HS-27A (cell line): Measurements from ENCODE around the gene UBE3C.
"Not testable (repeated sequence)": the region's sequence is repeated elsewhere in the genome, so short reads cannot be mapped to it uniquely, and the experiment has no call there.

ENCODE experiments used
- DNase-seq: peaks from one replicate; pipeline ENCODE4 v3.0.0-alpha.2; 2012; ENCODE audit warnings: low read depth, missing footprints

Gene UBE3C

GRCh38 chr7:157130849-157131248, 7.9 kb upstream of the UBE3C start:
- not testable (repeated sequence) for DNase-seq

DNA sequence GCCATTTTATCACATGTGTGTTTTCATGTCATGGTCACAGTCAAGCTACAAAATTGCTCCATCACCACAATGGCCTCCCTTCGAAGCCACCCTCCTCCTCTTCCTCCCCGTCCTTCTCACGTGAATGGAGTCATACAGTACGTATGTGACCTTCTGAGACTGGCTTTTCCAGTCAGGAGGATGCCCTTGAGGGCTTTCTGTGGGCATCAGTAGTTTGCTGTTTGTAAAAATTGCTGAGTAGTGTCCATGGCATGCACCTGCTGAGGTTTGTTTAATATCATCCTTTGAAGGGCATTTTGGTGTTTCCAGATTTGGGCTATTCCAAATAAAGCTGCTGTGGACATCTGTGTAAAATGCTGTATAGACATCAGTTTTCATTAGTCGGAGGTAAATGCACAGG, 5.9 kb upstream of the UBE3C start:
- DNase-seq: no peak

DNA sequence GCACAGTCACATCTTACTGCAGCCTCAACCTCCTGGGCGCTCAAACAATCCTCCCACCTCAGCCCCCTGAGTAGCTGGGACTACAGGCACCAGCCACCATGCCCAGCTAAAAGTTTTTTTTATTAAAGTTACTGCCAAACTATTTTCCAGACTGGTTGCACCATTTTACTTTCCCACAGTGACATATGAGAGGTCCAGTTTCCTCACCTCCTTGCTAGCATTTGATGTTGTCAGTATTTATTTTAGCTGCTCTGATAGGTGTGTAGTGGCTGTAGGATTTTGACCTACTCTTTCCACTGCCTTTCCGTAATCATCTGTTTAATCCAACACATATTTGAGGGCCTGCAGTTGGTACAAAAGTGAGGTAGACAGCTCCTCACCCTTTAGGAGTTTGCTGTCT, 5.4 kb upstream of the UBE3C start:
- DNase-seq: no peak

- no peak for DNase-seq
These were observed 2.4 kb upstream of the UBE3C start for GRCh38 chr7:157136372-157136771.

GRCh38 chr7:157138101-157138423, 664 bp upstream of the UBE3C start:
- DNase-seq: no peak

- no peak for DNase-seq
These were observed 534 bp downstream of the UBE3C start for GRCh38 chr7:157139111-157139809.

- DNase-seq: no peak
These were observed 1.2 kb downstream of the UBE3C start for GRCh38 chr7:157139810-157140510.

DNA sequence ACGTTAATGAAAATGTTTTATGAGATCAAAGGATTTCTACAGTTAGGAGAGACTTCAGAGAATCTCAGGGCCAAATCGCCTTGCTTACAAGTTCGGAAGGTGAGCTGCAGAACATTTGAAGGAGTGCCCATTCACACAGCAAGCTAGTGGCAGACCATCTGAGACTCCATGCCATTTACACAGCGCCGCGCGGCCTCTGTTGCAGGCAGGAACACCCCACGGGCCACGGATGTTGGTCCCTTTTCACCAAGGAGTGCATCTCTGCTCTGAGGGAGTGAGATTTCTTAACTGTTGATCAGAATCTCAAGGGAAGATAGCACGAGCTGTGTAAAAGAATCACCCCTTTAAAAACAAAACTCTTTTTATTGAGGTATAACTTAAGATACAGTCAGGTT, 1.8 kb downstream of the UBE3C start:
- no peak for DNase-seq

DNA sequence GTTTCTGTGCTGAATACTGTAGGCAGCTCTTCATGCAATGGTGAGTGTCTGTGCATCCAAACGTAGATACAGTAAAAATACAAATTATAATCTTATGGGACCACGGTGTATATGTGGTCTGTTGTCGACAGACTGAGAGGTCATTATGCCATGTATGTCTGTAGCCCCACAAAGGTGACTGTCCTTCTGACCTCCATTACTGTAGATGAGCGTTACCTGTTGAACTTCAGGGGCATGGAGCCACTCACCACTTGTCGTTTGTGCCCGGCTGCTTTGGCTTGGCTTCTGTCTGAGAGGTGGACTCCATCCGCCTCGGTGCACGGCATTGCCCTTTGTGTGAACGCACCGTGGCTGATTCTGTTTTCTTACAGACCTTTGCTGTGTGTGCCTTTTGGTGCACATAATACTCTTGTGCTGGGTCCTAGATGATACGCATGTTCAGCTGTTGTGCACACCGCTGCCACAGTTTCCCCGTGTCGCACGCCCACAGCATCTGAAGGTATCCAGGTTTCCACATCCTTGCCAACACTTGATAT, 2.9 kb downstream of the UBE3C start:
- no peak for DNase-seq

GRCh38 chr7:157143788-157144187, 5.1 kb downstream of the UBE3C start:
- no peak for DNase-seq

GRCh38 chr7:157149317-157149716, 10.6 kb downstream of the UBE3C start:
- no peak for DNase-seq

- DNase-seq: no peak
These were observed 12.2 kb downstream of the UBE3C start for GRCh38 chr7:157150882-157151281.

DNA sequence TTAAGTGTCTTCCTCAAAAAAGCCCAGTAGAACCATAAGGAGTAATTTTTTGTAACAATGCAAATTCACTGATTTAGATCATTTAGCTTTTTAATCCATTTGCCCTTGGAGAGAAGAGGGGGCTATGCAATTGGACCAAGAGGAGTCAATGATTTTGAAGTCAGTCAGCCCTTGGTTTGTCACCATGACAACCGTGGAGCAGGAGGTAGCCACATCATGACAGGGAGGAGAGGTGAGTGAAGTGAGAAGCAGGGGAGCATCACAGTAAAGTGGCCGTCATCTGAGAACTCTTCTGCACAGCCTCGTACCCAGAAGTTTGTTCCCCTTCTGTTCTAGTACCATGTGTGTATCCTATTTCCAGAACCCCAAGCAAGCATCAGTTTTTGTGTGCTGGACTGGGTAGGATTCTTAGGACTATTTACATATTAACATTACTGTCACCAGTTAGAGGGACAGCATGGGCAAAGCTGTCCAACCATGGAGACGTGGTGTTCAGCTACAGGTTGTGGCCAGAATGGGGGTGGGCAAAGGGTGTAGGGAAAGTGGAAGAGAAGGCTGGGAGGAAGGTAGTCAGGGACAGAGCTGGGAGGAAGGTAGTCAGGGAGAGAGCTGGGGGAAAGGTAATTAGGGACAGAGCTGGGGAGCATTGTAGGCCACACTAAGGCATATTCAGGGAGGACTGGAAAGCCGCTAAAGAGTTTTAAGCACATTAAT, 13.1 kb downstream of the UBE3C start:
- no peak for DNase-seq

GRCh38 chr7:157152391-157152937, 13.7 kb downstream of the UBE3C start:
- DNase-seq: no peak

DNA sequence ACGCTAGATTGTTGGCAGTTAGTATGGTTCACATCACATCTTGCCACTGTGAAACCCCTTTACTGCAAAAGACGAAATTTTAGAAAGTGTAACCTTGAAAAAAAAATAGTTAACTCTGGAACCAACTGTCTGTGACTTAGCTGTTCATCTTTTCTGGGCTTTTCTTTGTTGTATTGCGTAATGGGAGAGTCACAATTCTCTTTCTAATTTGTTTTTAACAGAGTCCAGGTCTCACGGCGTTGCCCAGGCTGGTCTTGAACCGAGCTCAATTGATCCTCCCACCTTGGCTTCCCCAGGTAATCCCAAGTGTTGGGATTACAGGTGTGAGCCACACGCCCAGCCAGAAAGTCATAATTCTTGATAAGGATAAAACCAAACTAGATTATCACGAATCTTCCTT, 14.5 kb downstream of the UBE3C start:
- DNase-seq: no peak

DNA sequence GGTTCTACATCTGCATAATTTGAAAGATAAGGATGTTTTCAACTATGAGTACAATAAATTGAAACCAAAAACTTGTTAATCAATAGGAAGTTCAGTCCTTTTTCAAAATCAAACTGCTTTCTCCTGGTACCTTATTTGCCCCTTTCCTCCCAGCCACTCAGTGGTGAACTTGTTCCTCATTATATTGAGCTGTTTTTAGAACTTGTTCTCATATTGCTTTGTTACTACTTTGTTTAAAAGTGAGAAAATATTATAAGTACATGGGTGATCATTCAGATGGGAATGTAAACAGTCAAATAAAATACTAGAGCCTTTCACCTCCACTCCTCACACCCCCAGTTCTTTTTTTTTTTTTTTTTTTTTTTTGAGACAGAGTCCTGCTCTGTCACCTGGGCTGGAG, 17.2 kb downstream of the UBE3C start:
- no peak for DNase-seq

DNA sequence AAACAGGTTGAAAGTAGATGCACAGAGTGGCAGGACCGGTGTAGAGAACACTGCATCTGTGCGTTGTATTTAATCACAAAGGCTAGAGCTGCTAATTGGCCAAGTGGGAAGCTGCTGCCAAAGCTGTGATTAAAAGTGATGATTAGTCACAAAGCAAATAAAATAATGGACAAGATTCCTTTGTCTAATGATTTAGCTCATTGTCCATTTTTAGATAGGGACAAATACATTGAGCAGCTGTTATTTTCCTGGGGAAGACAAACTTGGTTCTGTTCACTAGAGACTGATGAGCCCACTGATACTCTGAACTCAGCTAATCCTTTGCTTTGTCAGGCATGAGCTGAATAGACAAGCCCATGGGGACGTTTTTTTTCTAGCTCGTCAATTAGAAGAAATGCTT, 19.7 kb downstream of the UBE3C start:
- no peak for DNase-seq

- DNase-seq: not testable (repeated sequence)
These were observed 20.8 kb downstream of the UBE3C start for GRCh38 chr7:157159537-157159936.

DNA sequence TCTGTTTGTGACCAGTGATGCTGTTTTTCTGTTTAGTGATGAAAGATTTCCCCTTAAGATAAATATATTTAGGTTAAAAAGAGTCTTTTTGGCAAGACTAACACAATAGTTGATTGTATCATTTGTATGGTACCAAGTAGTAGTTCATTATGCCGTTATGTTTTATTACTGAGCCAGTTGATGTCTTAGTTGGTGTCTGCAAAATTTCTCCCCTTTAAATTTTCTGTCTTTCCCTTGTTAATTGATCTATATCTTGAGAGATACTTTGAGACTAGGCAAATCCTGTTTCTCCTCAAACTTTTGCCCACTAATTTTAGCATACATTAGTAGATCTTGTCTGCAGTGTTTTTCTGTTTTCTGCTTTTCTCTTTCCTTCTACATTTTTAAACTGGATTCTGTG, 21.7 kb downstream of the UBE3C start:
- DNase-seq: no peak

GRCh38 chr7:157165987-157166386, 27.3 kb downstream of the UBE3C start:
- DNase-seq: no peak

GRCh38 chr7:157168571-157168970, 29.8 kb downstream of the UBE3C start:
- no peak for DNase-seq

GRCh38 chr7:157176771-157177170, 38.0 kb downstream of the UBE3C start:
- DNase-seq: no peak
